H1 (cell line): Measurements from ENCODE around the gene TRIM62. TPM values are rescaled to one million over a fixed set of nuclear protein-coding genes. Genes with fewer than 3 reads are reported as not detected.

Experiments used
- BRCA1 ChIP-seq: IDR thresholded peaks from 2 replicates; pipeline ENCODE4 v1.6.1; 2012; ENCODE audit warnings: low read depth, low read length, improper control_type of control experiment
- polyA plus RNA-seq, 7 experiments: library from polyadenylated mRNA; depleted of rRNA in 3 of 7; stranded (reverse) in 5 of 7; unstranded in 2 of 7; fragments of >200 nt in 5 of 7; fragments of 200-250 nt in 2 of 7; gene quantifications; 1 replicate in 5 of 7; 2 replicates in 1 of 7; 4 replicates in 1 of 7; pipeline versions ENCODE4 v1.2.1 to v1.2.3, GENCODE V29; 2011 to 2013; ENCODE audit warnings: missing spikeins in 2 of 7, mixed read lengths in 2 of 7
- total RNA-seq: library from RNA; stranded (reverse); fragmentation: NEBNext Ultra II Directional; extraction: Animal tissue kit (Norgen Biotek cat#: 25700); gene quantifications from 2 replicates; pipeline ENCODE4 v1.2.1, GENCODE V29; 2021

Gene TRIM62
- total and polyA plus RNA-seq, 2 of the 8 experiments (the other 6 are each of a cell fraction or from before 2014, with no cell fraction given) = 6.3 to 10.8 TPM

DNA sequence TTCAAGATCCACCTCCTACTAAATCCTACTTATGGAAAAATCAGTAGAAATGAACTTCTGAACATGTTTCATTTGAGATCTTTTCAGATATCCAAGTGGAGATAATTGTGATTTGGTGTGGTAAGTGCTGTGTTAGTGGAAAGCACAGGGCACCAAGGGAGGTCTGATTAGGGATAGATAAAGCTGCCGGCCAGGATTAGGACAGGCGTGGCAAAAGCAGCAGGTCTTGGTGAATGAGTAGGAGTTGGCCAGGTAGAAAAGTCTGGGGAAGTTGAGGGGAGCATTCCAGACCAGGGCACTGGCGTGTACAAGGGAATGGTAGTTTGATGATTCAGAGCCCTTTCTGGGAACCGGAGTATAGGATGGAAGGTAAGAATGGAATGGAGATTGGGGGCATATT, 53.1 kb downstream of the TRIM62 start (continued):
- TF ChIP-seq BRCA1 = no peak
